KMS-11 (cell line): ENCODE measurements around the gene NCAPH2.

Source experiments
- H2AFZ ChIP-seq: fragments of 200-600 bp; sonication (generic); 2 replicates; pipeline ENCODE4 v1.6.1; 2016; ENCODE audit warnings: antibody characterized with exemption, mixed run types, low read depth
- H3K27ac ChIP-seq: fragments of 200-600 bp; sonication (generic); 2 replicates; pipeline ENCODE4 v1.6.1; 2016; ENCODE audit warnings: mild to moderate bottlenecking, mixed run types
- H3K27me3 ChIP-seq: fragments of 200-600 bp; sonication (generic); 2 replicates; pipeline ENCODE4 v1.6.1; 2017; ENCODE audit warnings: mild to moderate bottlenecking, low read depth, mixed run types, moderate library complexity; ENCODE audit not compliant: insufficient read depth
- H3K36me3 ChIP-seq: fragments of 200-600 bp; sonication (generic); 2 replicates; pipeline ENCODE4 v1.6.1; 2017; ENCODE audit warnings: mild to moderate bottlenecking, mixed run types; ENCODE audit not compliant: insufficient read depth
- H3K4me1 ChIP-seq: fragments of 200-600 bp; sonication (generic); 2 replicates; pipeline ENCODE4 v1.6.1; 2016; ENCODE audit warnings: mild to moderate bottlenecking, low read depth, mixed run types; ENCODE audit not compliant: poor library complexity, severe bottlenecking
- H3K4me2 ChIP-seq: fragments of 200-600 bp; sonication (generic); 2 replicates; pipeline ENCODE4 v1.7.0; 2016; ENCODE audit warnings: mild to moderate bottlenecking, mixed run types
- H3K4me3 ChIP-seq: fragments of 200-600 bp; sonication (generic); IDR thresholded peaks from 2 replicates; pipeline ENCODE4 v1.6.1; 2017; ENCODE audit warnings: low read depth, low read length, mixed read lengths; ENCODE audit not compliant: insufficient read depth
- H3K79me2 ChIP-seq: fragments of 200-600 bp; sonication (generic); 2 replicates; pipeline ENCODE4 v1.6.1; 2016; ENCODE audit warnings: low read depth, mixed run types; ENCODE audit not compliant: insufficient read depth
- H3K9ac ChIP-seq: fragments of 200-600 bp; sonication (generic); 2 replicates; pipeline ENCODE4 v1.6.1; 2016; ENCODE audit warnings: mild to moderate bottlenecking, mixed run types
- H4K20me1 ChIP-seq: fragments of 200-600 bp; sonication (generic); 2 replicates; pipeline ENCODE4 v1.6.1; 2016; ENCODE audit warnings: mild to moderate bottlenecking, mixed run types; ENCODE audit not compliant: insufficient read depth
- CTCF ChIP-seq: fragments of 200-600 bp; sonication (generic); conservative IDR thresholded peaks from 2 replicates; pipeline ENCODE4 v1.6.1; 2017; ENCODE audit warnings: low read depth, mild to moderate bottlenecking, antibody characterized with exemption, low read length, moderate library complexity, mixed read lengths

NCAPH2 gene

GRCh38 chr22:50569041-50569459 lies 61.0 kb downstream of the NCAPH2 start:
- H3K4me1 ChIP-seq: no peaks in the 10 kb centered on the region
- no peak overlapping the region for H3K27ac ChIP-seq
- no peaks in the 10 kb centered on the region for H4K20me1 ChIP-seq
- TF ChIP-seq CTCF: no peak
- no peaks in the 10 kb centered on the region for H3K79me2 ChIP-seq
- no peak overlapping the region for H3K4me3 ChIP-seq
- no peak overlapping the region for H2AFZ ChIP-seq
- H3K27me3 ChIP-seq: no peaks in the 10 kb centered on the region
- no peak overlapping the region for H3K4me2 ChIP-seq
- no peaks in the 10 kb centered on the region for H3K36me3 ChIP-seq
- H3K9ac ChIP-seq: no peak overlapping the region

GRCh38 chr22:50569896-50570535 lies 62.0 kb downstream of the NCAPH2 start:
- no peak overlapping the region for H3K27ac ChIP-seq
- H3K36me3 ChIP-seq: no peaks in the 10 kb centered on the region
- H3K4me2 ChIP-seq: no peak overlapping the region
- TF ChIP-seq CTCF: no peak
- H3K27me3 ChIP-seq: no peaks in the 10 kb centered on the region
- no peaks in the 10 kb centered on the region for H3K4me1 ChIP-seq
- no peaks in the 10 kb centered on the region for H3K79me2 ChIP-seq
- no peak overlapping the region for H3K9ac ChIP-seq
- no peaks in the 10 kb centered on the region for H4K20me1 ChIP-seq
- no peak overlapping the region for H3K4me3 ChIP-seq
- H2AFZ ChIP-seq: no peak overlapping the region

- Histone ChIP-seq H3K4me2 (no peak overlapping the region), H3K9ac (no peak overlapping the region), H3K36me3 (no peaks in the 10 kb centered on the region), H3K79me2 (no peaks in the 10 kb centered on the region), H3K27me3 (no peaks in the 10 kb centered on the region), H3K4me1 (no peaks in the 10 kb centered on the region), H3K4me3 (no peak overlapping the region), H3K27ac (no peak overlapping the region), H2AFZ (no peak overlapping the region), H4K20me1 (no peaks in the 10 kb centered on the region)
- no peak for TF ChIP-seq CTCF
These were observed 62.8 kb downstream of the NCAPH2 start for GRCh38 chr22:50570861-50571260.

- H3K36me3 ChIP-seq: no peaks in the 10 kb centered on the region
These were observed 63.5 kb downstream of the NCAPH2 start for GRCh38 chr22:50571264-50572175.

More at GRCh38 chr22:50571264-50572175, 63.5 kb downstream of the NCAPH2 start:
- H3K4me3 ChIP-seq: no peak overlapping the region
- no peak overlapping the region for H3K9ac ChIP-seq
- no peak overlapping the region for H2AFZ ChIP-seq
- H3K4me2 ChIP-seq: no peak overlapping the region
- H3K79me2 ChIP-seq: no peaks in the 10 kb centered on the region
- no peak for TF ChIP-seq CTCF
- no peaks in the 10 kb centered on the region for H4K20me1 ChIP-seq
- no peak overlapping the region for H3K27ac ChIP-seq
- no peaks in the 10 kb centered on the region for H3K4me1 ChIP-seq
- H3K27me3 ChIP-seq: no peaks in the 10 kb centered on the region
